Karpas-422 (cell line): Measurements from ENCODE around the gene TWIST1. TPM values are rescaled to one million over a fixed set of nuclear protein-coding genes. Genes with fewer than 3 reads are reported as not detected.

Experiments
- DNase-seq: peaks from one replicate; pipeline ENCODE4 v3.0.0-alpha.2; 2015
- H2AFZ ChIP-seq: fragments of 200-600 bp; sonication (generic); 2 replicates; pipeline ENCODE4 v1.6.1; 2014; ENCODE audit warnings: antibody characterized with exemption, low read length, mixed read lengths
- H3K27ac ChIP-seq: fragments of 200-600 bp; sonication (generic); 2 replicates; pipeline ENCODE4 v1.5.1; 2014; ENCODE audit warnings: mild to moderate bottlenecking, low read length, moderate library complexity
- H3K27me3 ChIP-seq: fragments of 200-600 bp; sonication (generic); 2 replicates; pipeline ENCODE4 v1.6.1; 2014; ENCODE audit warnings: low read length, mixed read lengths
- H3K36me3 ChIP-seq: fragments of 200-600 bp; sonication (generic); 2 replicates; pipeline ENCODE4 v1.6.1; 2014; ENCODE audit warnings: low read length, mixed read lengths; ENCODE audit not compliant: insufficient read depth
- H3K4me1 ChIP-seq: fragments of 200-600 bp; sonication (generic); 2 replicates; pipeline ENCODE4 v1.6.1; 2014; ENCODE audit warnings: mild to moderate bottlenecking, low read length, mixed read lengths
- H3K4me2 ChIP-seq: fragments of 200-600 bp; sonication (generic); 2 replicates; pipeline ENCODE4 v1.6.1; 2014; ENCODE audit warnings: low read length, low read depth, mild to moderate bottlenecking; ENCODE audit not compliant: poor library complexity, severe bottlenecking
- H3K4me3 ChIP-seq: fragments of 200-600 bp; sonication (generic); 2 replicates; pipeline ENCODE4 v1.5.1; 2014; ENCODE audit warnings: mild to moderate bottlenecking, antibody characterized with exemption, low read length, mixed read lengths
- H3K79me2 ChIP-seq: fragments of 200-600 bp; sonication (generic); 2 replicates; pipeline ENCODE4 v1.6.1; 2014; ENCODE audit warnings: mild to moderate bottlenecking, low read length, mixed read lengths
- H3K9ac ChIP-seq: fragments of 200-600 bp; sonication (generic); 2 replicates; pipeline ENCODE4 v1.6.0; 2014; ENCODE audit warnings: low read length
- H3K9me2 ChIP-seq: fragments of 200-600 bp; sonication (generic), shearing (Covaris generic); replicated peaks from 2 replicates; pipeline ENCODE4 v1.6.0; 2014; ENCODE audit warnings: mild to moderate bottlenecking, low read length, moderate library complexity; ENCODE audit not compliant: insufficient read depth
- H3K9me3 ChIP-seq: fragments of 300-700, 200-600 bp; sonication (generic); 2 replicates; pipeline ENCODE4 v1.6.1; 2014; ENCODE audit warnings: low read length, mixed read lengths
- H4K20me1 ChIP-seq: fragments of 200-600 bp; sonication (generic); 2 replicates; pipeline ENCODE4 v1.6.1; 2014; ENCODE audit warnings: mild to moderate bottlenecking, antibody characterized with exemption, low read length, low read depth; ENCODE audit not compliant: insufficient read depth
- total RNA-seq: library from RNA; depleted of rRNA; stranded (reverse); fragments of >200 nt; shearing (Covaris generic); gene quantifications from 2 replicates; pipeline ENCODE4 v1.2.3, GENCODE V29; 2014; ENCODE audit warnings: low replicate concordance; rRNA removed

TWIST1 gene
- total RNA-seq, 1 experiment from 2014 or later: not detected

DNA sequence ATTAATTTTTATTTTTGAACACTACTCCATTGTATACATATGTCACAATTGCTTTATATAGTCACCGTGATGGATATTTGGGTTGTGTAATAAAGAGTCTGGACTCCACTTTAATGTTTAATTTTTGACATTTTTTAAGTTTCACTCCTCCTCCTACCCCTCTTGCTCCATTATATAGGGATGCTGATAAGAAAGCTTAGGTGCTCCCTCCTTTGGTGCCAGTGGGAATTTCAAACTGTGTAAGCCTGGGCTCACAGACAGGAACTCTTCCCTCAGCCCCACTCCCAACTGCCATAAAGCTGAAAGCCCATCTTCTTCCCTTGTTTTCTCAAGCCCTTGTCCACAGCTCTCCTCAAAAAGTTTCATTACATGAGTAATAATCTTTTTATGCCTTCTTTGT, 47.6 kb downstream of the TWIST1 start:
- Histone ChIP-seq H3K9me3 (no peaks in the 10 kb centered on the region), H4K20me1 (no peaks in the 10 kb centered on the region), H3K27ac (no peak overlapping the region), H2AFZ (no peak overlapping the region), H3K4me2 (no peak overlapping the region), H3K36me3 (no peaks in the 10 kb centered on the region), H3K4me1 (no peaks in the 10 kb centered on the region), H3K79me2 (no peaks in the 10 kb centered on the region), H3K4me3 (no peak overlapping the region), H3K9me2 (no peaks in the 10 kb centered on the region), H3K9ac (no peak overlapping the region), H3K27me3 (no peaks in the 10 kb centered on the region)
- DNase-seq: no peak

DNA sequence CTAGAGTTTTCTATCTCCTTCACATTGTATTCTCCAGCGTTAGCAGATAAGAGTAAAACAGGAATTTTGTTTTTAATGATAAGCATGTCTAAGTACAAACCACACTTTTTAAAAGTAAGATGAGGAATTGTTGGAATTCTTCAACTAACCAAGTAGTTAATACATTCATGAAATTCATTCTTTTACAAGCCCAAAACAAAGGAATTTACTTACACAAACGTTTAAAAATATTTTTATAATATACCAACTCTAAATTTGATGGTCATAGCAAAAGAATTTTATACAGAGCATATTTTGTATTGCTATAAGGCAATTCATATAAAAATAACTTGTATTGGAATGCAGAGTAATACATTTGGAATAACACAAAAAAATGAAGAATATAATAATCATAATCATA, 51.3 kb downstream of the TWIST1 start:
- Histone ChIP-seq H3K36me3 (no peaks in the 10 kb centered on the region), H3K4me1 (no peaks in the 10 kb centered on the region), H4K20me1 (no peaks in the 10 kb centered on the region), H3K9me3 (no peaks in the 10 kb centered on the region), H3K9ac (no peak overlapping the region), H3K4me3 (no peak overlapping the region), H3K27me3 (no peaks in the 10 kb centered on the region), H3K9me2 (no peaks in the 10 kb centered on the region), H3K79me2 (no peaks in the 10 kb centered on the region), H3K27ac (no peak overlapping the region), H2AFZ (no peak overlapping the region), H3K4me2 (no peak overlapping the region)
- DNase-seq: no peak

Other genes with a start within 250 kb of the TWIST1 start
- not detected in 2 replicates for gene FERD3L, start 27.8 kb upstream of the TWIST1 start, total RNA-seq